HG02870 (cell line): Measurements from ENCODE around the gene DIS3L.
"Not testable (repeated sequence)": the region's sequence is repeated elsewhere in the genome, so short reads cannot be mapped to it uniquely, and the experiment has no call there.

ENCODE experiments used
- ATAC-seq: cut with Tn5 transposase; IDR thresholded peaks from one replicate; pipeline ENCODE4 v1.9.1; 2021; ENCODE audit warnings: mild to moderate bottlenecking, moderate library complexity; ENCODE audit not compliant: unreplicated experiment

DIS3L gene

GRCh38 chr15:66276546-66276945, 16.8 kb upstream of the DIS3L start:
- no peak for ATAC-seq

- ATAC-seq: no peak
These were observed 15.3 kb upstream of the DIS3L start for GRCh38 chr15:66278056-66278455.

GRCh38 chr15:66278671-66279070, 14.7 kb upstream of the DIS3L start:
- no peak for ATAC-seq

DNA sequence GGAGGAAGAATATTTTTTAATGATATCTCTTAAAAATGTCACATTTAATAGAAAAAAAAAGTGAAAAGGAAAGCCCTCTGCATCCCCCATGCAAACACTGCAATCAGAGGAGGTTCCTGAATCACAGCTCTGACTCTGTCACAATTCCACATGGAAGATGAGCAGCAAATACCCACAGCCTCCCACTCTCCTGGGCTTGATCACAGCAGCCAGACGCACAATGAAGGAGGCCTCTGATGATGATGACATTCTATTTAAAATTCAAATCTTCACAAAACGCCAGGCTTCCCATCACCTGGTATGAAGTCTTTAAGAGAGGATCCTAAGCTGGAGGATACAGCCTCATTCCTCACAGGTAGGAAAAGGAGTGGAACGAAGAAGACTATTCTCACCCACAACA, 9.1 kb upstream of the DIS3L start:
- no peak for ATAC-seq

DNA sequence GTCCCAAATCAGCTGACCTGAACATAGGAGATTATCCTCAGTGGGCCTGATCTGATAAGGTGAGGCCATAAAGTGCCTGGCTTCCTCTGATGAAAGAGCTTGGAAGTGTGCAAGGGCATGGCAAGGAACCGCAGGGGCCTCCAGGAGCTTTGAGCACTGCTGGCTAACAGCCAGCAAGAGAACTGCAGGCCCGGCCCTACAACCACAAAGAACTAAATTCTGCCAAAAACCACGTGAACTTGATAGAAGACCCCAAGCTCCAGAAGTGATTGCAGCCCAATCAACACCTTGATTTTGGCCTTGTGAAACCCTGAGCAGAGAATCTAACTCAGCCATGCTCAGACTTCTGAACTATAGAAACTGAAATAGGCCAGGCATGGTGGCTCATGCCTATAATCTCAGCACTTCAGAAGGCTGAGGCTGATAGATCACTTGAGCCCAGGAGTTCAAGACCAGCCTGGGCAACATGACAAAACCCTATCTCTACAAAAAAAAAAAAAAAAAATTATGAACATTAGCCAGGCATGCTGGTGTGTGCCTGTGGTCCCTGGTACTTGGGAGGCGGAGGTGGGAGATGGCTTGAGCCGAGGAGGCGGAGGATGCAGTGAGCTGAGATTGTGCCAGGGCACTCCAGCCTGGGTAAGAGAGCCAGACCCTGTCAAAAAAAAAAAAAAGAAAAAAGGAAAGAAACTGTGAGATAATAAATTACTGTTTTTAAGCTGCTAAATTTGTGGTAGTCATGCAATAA, 7.7 kb upstream of the DIS3L start:
- no peak for ATAC-seq

DNA sequence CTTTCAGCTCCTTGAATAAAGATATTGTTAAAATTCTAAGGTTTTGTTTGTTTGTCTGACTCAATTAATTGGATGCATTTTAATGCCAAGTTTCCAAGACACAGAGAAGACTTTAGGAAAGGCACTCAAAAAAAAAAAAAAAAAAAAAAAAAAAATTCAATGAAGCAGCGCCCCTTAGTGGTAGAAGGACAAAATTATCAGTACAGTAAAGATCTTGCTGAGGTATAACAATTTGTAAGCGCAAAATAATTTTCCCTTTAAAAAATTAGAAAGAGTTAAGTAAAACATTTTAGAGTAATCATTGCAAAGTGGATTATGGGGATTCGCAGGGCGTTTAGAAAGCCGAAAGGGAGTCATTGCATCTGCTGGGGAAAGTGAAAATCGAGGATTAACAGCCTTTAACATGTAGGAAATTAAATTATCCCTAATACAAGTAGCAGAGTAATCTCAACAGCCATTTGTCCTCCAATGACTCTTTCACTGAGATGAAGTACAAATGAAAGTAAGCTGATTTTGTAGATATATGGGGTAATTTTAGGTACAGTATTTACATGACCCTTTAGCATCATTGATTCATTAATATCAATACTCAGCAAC, 5.8 kb upstream of the DIS3L start:
- ATAC-seq: no peak

- no peak for ATAC-seq
These were observed 5.3 kb upstream of the DIS3L start for GRCh38 chr15:66288093-66288492.

- no peak for ATAC-seq
These were observed 4.7 kb upstream of the DIS3L start for GRCh38 chr15:66288551-66289185.

- ATAC-seq: no peak
These were observed 3.4 kb upstream of the DIS3L start for GRCh38 chr15:66290007-66290406.

DNA sequence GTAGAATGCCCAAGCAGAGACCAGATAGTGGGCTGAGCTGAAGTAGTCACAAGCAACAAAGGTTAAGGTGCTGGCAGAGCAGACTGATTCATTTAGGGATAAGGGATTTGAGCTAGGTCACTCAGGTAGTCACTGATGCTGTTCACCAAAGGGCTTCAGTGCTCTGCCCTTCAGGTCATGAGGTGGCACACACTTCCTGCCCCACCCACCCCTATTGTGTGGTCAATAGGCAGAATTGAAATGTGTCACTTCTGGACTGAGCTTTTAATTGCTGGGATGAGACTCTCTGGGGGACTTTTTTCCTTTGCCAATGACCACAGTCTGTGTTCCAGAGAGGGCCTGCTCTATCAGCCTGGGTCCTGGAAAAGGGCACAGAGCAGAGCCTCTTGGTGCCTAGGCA, 2.9 kb upstream of the DIS3L start:
- no peak for ATAC-seq

- no peak for ATAC-seq
These were observed 1.4 kb upstream of the DIS3L start for GRCh38 chr15:66291816-66292570.

DNA sequence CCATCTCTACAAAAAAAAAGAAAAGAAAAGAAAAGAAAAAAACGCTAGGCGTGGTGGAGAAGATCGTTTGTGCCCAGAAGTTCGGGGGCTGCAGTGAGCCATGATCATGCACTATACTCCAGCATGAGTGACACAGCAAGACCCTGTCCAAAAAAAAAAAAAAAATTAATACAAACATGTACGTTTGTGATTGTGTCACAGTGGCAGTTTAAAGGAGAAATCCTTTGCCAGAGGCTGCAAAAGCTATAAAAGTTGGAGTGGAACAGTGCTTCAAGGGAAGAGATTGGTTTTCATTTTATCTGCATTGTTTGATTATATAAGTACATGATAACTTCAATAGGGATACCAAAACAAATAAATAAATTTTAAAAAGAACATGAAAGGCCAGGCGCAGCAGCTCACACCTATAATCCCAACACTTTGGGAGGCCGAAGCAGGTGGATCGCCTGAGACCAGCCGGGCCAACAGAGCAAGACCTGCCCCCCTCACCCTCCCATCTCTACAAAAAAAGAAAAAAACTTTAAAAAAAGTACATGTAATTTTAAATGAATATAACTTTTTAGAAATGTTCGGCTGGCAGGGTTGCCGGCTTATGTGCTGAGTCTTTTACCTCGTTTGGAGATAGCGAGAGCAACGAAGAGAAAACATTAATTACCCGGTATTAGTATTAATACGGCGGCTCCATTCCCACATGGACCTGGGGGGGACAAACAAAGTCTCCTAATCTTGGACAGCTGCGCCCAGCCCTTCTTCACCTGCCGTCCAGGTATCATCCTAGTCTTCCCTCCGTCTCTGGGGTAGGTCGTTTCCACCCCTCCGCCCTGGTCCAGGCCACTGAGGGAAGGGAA, 573 bp upstream of the DIS3L start:
- no peak for ATAC-seq

- peak; percentile 9 for ATAC-seq
These were observed 976 bp downstream of the DIS3L start for GRCh38 chr15:66294157-66294931.

DNA sequence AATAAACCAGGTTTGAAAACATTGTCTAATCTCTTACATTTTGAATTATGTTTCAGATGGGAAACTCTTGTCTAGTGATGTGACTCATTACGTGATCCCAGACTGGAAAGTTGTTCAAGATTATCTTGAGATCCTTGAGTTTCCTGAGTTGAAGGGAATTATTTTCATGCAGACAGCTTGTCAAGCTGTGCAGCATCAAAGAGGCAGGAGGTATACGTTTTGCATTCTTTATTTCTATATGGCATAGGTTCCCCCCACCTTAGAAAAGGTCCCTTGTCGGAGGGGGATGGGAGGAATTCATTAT, 1.5 kb downstream of the DIS3L start:
- ATAC-seq: no peak

- ATAC-seq: no peak
These were observed 2.8 kb downstream of the DIS3L start for GRCh38 chr15:66296186-66296585.

GRCh38 chr15:66298803-66299251, 5.5 kb downstream of the DIS3L start:
- no peak for ATAC-seq

- ATAC-seq: no peak
These were observed 9.3 kb downstream of the DIS3L start for GRCh38 chr15:66302489-66303278.

- not testable (repeated sequence) for ATAC-seq
These were observed 11.1 kb downstream of the DIS3L start for GRCh38 chr15:66304425-66304824.

DNA sequence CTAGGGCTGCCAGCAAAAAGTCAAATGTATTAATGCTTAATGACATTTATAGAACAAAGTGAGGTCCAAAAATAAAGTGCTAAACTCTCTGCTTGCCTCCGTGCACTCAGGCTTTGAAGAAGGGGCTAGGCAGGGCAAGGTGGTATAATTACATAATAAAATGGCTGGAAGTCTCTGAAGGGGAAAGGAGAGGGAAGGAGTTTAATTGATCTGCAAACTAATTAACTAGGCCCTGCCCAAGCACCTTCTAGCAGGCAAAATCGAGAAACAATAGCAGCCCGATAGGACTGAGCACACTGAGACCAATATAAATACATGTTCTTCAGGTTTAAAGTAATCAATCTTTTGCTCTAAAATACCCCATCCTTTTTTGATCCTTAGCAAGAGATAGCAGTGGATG, 13.0 kb downstream of the DIS3L start:
- no peak for ATAC-seq
